ENCODE measurements around the gene TIE1.
"Not testable (repeated sequence)": the region's sequence is repeated elsewhere in the genome, so short reads cannot be mapped to it uniquely, and the experiment has no call there.

The TIE1 gene

DNA sequence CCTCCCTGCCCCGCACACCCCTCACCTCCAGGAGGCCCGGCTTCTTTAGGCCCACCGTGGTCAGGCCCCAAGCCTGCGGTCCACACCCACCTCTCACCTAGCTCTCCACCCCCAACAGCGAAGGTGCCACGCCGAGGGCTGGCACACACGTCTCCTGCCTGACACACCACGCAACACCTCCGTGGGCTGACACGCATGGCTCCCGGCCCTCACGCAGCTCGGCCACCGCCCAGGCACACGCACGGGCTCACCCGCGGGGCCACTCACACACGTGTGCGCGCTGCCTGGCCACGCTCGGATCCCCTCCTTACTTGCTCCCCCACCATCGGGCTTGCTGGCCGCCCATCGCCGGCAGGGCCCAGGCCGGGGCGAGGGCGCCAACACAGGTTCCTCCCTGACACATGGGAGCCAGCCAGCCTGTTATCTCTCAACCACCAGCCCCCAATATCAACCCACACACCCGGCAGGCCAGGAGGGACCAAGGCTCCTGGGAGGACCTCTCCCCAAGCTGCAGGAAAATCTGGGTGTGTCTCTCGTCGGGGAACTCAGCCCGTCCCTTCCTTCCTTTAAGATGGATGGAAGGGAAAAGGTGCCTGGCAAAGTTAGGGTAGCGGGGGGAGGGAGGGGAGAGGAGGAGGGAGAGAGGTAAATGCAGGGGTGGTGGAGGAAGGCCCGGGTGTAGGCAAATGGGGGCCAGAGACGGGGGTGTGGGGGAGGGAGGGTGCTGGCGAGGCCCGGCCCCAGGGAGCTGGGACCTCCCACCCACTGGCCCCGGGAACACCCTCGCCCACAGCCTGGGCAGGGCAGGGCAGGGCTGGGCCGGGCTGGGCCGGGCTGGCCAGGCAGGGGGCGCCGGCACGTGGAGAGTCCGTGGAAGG, 66.5 kb downstream of the TIE1 start:
- Histone ChIP-seq H3K4me2 (ENCODE audit: low read length) (peak overlapping the region; percentile 86), H3K79me2 (no peaks in the 10 kb centered on the region), H3K4me1 (peaks cover 3% of the 10 kb centered on the region), H2AFZ (peak overlapping the region; percentile 75), H3K9ac (no peak overlapping the region), H3K36me3 (ENCODE audit: control insufficient read depth, insufficient read depth, low read length) (no peaks in the 10 kb centered on the region), H3K27me3 (ENCODE audit: control insufficient read depth, insufficient read depth, low read length) (no peaks in the 10 kb centered on the region), H3K4me3 (ENCODE audit: low read depth, low read length) (peak overlapping the region; percentile 65), H3K27ac (peak overlapping the region; percentile 72), H3K9me3 (ENCODE audit: control insufficient read depth, low read length) (no peaks in the 10 kb centered on the region)
- TF ChIP-seq, protein P1, sequence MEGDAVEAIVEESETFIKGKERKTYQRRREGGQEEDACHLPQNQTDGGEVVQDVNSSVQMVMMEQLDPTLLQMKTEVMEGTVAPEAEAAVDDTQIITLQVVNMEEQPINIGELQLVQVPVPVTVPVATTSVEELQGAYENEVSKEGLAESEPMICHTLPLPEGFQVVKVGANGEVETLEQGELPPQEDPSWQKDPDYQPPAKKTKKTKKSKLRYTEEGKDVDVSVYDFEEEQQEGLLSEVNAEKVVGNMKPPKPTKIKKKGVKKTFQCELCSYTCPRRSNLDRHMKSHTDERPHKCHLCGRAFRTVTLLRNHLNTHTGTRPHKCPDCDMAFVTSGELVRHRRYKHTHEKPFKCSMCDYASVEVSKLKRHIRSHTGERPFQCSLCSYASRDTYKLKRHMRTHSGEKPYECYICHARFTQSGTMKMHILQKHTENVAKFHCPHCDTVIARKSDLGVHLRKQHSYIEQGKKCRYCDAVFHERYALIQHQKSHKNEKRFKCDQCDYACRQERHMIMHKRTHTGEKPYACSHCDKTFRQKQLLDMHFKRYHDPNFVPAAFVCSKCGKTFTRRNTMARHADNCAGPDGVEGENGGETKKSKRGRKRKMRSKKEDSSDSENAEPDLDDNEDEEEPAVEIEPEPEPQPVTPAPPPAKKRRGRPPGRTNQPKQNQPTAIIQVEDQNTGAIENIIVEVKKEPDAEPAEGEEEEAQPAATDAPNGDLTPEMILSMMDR (IDR thresholded peaks at IDR 0.05), result no peak

DNA sequence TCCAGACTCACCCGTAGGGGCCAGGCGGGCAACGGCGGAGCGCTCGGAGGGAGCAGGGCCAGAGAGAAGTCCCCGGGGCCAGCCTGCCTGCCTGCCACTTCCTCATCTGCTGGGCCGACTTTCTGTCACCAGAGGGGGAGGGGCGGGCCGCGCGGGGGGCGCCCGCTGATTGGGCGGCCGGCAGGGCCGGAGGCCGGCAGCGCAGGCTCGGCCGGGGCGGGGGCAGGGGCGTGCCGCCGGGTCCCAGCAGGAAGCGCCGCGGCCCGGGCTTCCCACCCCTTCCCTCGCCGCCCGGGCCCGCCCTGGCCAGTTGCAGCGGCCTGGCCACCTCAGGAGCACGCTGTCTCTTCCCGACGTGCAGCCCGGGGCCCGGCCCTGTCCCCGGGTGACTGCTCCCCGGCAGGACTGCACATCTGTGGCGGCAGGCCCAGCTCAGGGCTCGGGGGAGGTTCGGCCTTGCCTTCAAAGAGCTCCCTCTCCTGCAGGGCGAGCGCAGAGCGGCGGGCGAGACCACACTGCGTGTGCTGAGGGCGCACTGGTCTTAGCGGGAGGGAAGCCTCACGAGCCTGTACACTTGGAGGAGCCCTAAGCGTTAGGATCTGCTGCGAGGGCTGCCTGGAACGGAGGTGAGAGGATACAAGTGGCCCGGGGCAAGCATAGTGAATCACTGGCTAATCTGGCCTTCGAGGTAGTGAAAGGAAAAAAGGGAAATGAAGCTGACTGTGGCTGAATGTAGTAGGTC, 67.3 kb downstream of the TIE1 start, which contains the start of gene ELOVL1:
Gene ELOVL1, minus strand, starts transcription at position 108 of the 742 bp plus-strand sequence. CDS start 2,402 bp downstream, outside the sequence.
- H3K4me2 ChIP-seq (ENCODE audit: low read length), result peak within 1 kb of the TSS; percentile 95
- H3K4me1 ChIP-seq, result peaks cover 3% of the 10 kb centered on the region
- TF ChIP-seq, protein P1 (IDR thresholded peaks at IDR 0.05), result no peak
- no peaks in the 10 kb centered on the region for H3K79me2 ChIP-seq
- H3K9ac ChIP-seq, result no peak within 1 kb of the TSS
- no peaks in the 10 kb centered on the region for H3K36me3 ChIP-seq (ENCODE audit: control insufficient read depth, insufficient read depth, low read length)
- H2AFZ ChIP-seq, result peak within 1 kb of the TSS; percentile 80
- H3K4me3 ChIP-seq (ENCODE audit: low read depth, low read length), result peak within 1 kb of the TSS; percentile 65
- peak within 1 kb of the TSS; percentile 72 for H3K27ac ChIP-seq
- no peaks in the 10 kb centered on the region for H3K9me3 ChIP-seq (ENCODE audit: control insufficient read depth, low read length)
- H3K27me3 ChIP-seq (ENCODE audit: control insufficient read depth, insufficient read depth, low read length), result no peaks in the 10 kb centered on the region

DNA sequence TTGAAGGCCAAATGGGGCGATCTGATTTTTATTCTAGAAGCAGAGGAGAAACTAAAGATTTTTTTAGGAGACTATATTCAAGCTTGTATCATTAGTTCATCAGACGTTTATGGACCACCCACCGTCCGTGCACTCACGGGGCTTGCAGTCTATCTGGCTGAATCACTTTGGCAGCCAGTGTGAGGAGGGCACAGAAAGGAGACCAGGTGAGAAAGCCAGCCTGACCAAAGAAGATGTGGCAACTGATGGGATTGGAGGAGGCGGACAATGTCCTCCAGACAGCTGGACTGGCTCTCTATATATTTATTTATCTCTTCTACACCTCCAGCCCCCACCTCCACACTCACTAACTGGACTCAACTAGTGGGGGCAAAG, 67.9 kb downstream of the TIE1 start:
- Histone ChIP-seq H3K79me2 (no peaks in the 10 kb centered on the region), H3K9ac (no peak overlapping the region), H3K4me1 (peaks cover 3% of the 10 kb centered on the region), H3K9me3 (ENCODE audit: control insufficient read depth, low read length) (no peaks in the 10 kb centered on the region), H2AFZ (peak overlapping the region; percentile 80), H3K4me3 (ENCODE audit: low read depth, low read length) (peak overlapping the region; percentile 44), H3K4me2 (ENCODE audit: low read length) (peak overlapping the region; percentile 95), H3K27me3 (ENCODE audit: control insufficient read depth, insufficient read depth, low read length) (no peaks in the 10 kb centered on the region), H3K27ac (peak overlapping the region; percentile 72), H3K36me3 (ENCODE audit: control insufficient read depth, insufficient read depth, low read length) (no peaks in the 10 kb centered on the region)
- TF ChIP-seq, protein P1 (IDR thresholded peaks at IDR 0.05), result no peak

DNA sequence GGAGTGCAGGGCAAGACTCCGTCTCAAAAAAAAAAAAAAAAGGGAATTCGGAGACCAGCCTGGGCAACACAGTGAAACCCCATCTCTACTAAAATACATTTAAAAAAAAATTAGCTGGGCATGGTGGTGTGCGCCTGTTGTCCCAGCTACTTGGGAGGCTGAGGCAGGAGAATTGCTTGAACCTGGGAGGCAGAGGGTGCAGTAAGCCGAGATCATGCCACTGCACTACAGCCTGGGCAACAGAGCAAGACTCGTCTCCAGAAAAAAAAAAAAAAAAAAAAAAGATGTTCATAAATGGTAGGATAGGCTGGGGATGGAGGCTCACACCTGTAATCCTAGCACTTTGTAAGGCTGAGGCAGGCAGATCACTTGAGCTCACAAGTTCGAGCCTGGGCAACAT, 69.0 kb downstream of the TIE1 start:
- not testable (repeated sequence) for H3K36me3 ChIP-seq (ENCODE audit: control insufficient read depth, insufficient read depth, low read length); H3K4me2 ChIP-seq (ENCODE audit: low read length); H3K9me3 ChIP-seq (ENCODE audit: control insufficient read depth, low read length); H3K9ac ChIP-seq; H2AFZ ChIP-seq; H3K4me1 ChIP-seq; H3K4me3 ChIP-seq (ENCODE audit: low read depth, low read length); H3K79me2 ChIP-seq; H3K27me3 ChIP-seq (ENCODE audit: control insufficient read depth, insufficient read depth, low read length); H3K27ac ChIP-seq

DNA sequence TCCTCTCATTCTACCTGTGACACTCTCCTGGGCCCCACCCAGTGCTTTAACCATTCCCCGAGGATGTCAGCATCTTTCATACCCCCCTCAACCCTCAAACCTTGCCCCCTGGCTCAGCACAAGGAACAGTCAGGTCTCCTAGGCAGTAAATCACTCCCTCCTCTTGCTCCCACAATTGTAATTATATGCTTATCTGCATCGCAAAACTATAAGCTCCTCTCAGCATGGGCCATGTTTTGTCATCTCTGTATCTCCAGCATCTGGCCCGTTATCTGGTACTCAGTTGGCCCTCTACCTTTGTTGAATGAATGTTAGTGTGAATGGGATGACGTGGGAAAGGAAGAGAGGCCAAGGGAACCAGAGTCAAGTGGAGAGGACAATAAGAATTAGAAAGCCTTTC, 69.8 kb downstream of the TIE1 start:
- Histone ChIP-seq H3K79me2 (no peaks in the 10 kb centered on the region), H3K36me3 (ENCODE audit: control insufficient read depth, insufficient read depth, low read length) (no peaks in the 10 kb centered on the region), H3K4me3 (ENCODE audit: low read depth, low read length) (no peak overlapping the region), H3K9me3 (ENCODE audit: control insufficient read depth, low read length) (no peaks in the 10 kb centered on the region), H3K27me3 (ENCODE audit: control insufficient read depth, insufficient read depth, low read length) (no peaks in the 10 kb centered on the region), H3K9ac (no peak overlapping the region), H2AFZ (no peak overlapping the region), H3K4me1 (peaks cover 3% of the 10 kb centered on the region), H3K27ac (no peak overlapping the region), H3K4me2 (ENCODE audit: low read length) (no peak overlapping the region)
- TF ChIP-seq, protein P1 (IDR thresholded peaks at IDR 0.05), result no peak

All from parathyroid adenoma (tissue), 2 donors.